HepG2 (cell line): ENCODE data around the gene C2CD2. TPM values are rescaled to one million over a fixed set of nuclear protein-coding genes. Genes with fewer than 3 reads are reported as not detected.

Experiments used
- CC2D1A ChIP-seq: sonication (generic); formaldehyde crosslinking; IDR thresholded peaks from 2 replicates; pipeline ENCODE4 v1.8.1; 2023; ENCODE audit warnings: mild to moderate bottlenecking, missing genetic modification reagents
- CREB3 ChIP-seq: sonication (generic); formaldehyde crosslinking; IDR thresholded peaks from 2 replicates; pipeline ENCODE4 v1.5.0; 2020; ENCODE audit warnings: missing genetic modification reagents
- DR1 ChIP-seq: sonication (generic); formaldehyde crosslinking; IDR thresholded peaks from 2 replicates; pipeline ENCODE4 v1.8.0; 2021; ENCODE audit warnings: mild to moderate bottlenecking, missing genetic modification reagents, inconsistent platforms
- FLYWCH1 ChIP-seq: sonication (generic); formaldehyde crosslinking; IDR thresholded peaks from 2 replicates; pipeline ENCODE4 v1.8.1; 2023; ENCODE audit warnings: mild to moderate bottlenecking, missing genetic modification reagents
- IKZF1 ChIP-seq: fragments of 450-650 bp; IDR thresholded peaks from 2 replicates; pipeline ENCODE4 v1.7.1; 2016
- ISX ChIP-seq: sonication (generic); formaldehyde crosslinking; conservative IDR thresholded peaks from 2 replicates; pipeline ENCODE4 v1.5.0; 2020; ENCODE audit warnings: missing genetic modification reagents
- MTF2 ChIP-seq: sonication (generic); formaldehyde crosslinking; IDR thresholded peaks from 2 replicates; pipeline ENCODE4 v1.5.0; 2020; ENCODE audit warnings: missing genetic modification reagents, borderline replicate concordance
- MXI1 ChIP-seq: IDR thresholded peaks from 3 replicates; pipeline ENCODE4 v1.6.1; 2012; ENCODE audit warnings: low read depth, low read length, inconsistent platforms, borderline replicate concordance
- NFIC ChIP-seq: IDR thresholded peaks from 2 replicates; pipeline ENCODE4 v1.6.1; 2012; ENCODE audit warnings: mild to moderate bottlenecking, low read length, inconsistent platforms
- NFYC ChIP-seq: IDR thresholded peaks from 2 replicates; pipeline ENCODE4 v1.6.1; 2016; ENCODE audit warnings: missing genetic modification reagents, missing compliant biosample characterization
- NKX3-1 ChIP-seq: sonication (generic); formaldehyde crosslinking; IDR thresholded peaks from 2 replicates; pipeline ENCODE4 v1.5.0; 2020; ENCODE audit warnings: missing genetic modification reagents
- RARA ChIP-seq: IDR thresholded peaks from 2 replicates; pipeline ENCODE4 v1.6.1; 2016; ENCODE audit warnings: missing genetic modification reagents, missing compliant biosample characterization
- RFX3 ChIP-seq: IDR thresholded peaks from 2 replicates; pipeline ENCODE4 v1.6.1; 2016; ENCODE audit warnings: missing biosample characterization, missing genetic modification reagents
- RORA ChIP-seq: sonication (generic); formaldehyde crosslinking; IDR thresholded peaks from 2 replicates; pipeline ENCODE4 v1.5.0; 2020; ENCODE audit warnings: mild to moderate bottlenecking, missing genetic modification reagents, moderate library complexity
- SRSF1 ChIP-seq: fragments of 200-400 bp; formaldehyde crosslinking; optimal IDR thresholded peaks from 2 replicates; pipeline ENCODE3; 2017; ENCODE audit warnings: mild to moderate bottlenecking, low read depth, low read length, moderate library complexity
- TARDBP ChIP-seq: sonication (generic); formaldehyde crosslinking; IDR thresholded peaks from 2 replicates; pipeline ENCODE4 v1.8.0; 2022; ENCODE audit warnings: mild to moderate bottlenecking, missing genetic modification reagents
- ZBTB2 ChIP-seq: sonication (generic); formaldehyde crosslinking; IDR thresholded peaks from 2 replicates; pipeline ENCODE4 v1.8.0; 2022; ENCODE audit warnings: low read depth, missing genetic modification reagents
- ZBTB8A ChIP-seq: sonication (generic); formaldehyde crosslinking; IDR thresholded peaks from 2 replicates; pipeline ENCODE4 v1.4.0; 2020; ENCODE audit warnings: mild to moderate bottlenecking, low read depth, missing genetic modification reagents, borderline replicate concordance
- ZFP1 ChIP-seq: IDR thresholded peaks from 2 replicates; pipeline ENCODE4 v1.6.1; 2016
- ZFP36L2 ChIP-seq: sonication (generic); formaldehyde crosslinking; IDR thresholded peaks from 2 replicates; pipeline ENCODE4 v1.4.0; 2020; ENCODE audit warnings: missing genetic modification reagents
- ZNF224 ChIP-seq: sonication (generic); formaldehyde crosslinking; IDR thresholded peaks from 2 replicates; pipeline ENCODE4 v1.5.0; 2020; ENCODE audit warnings: mild to moderate bottlenecking, missing genetic modification reagents
- ZNF496 ChIP-seq: sonication (generic); formaldehyde crosslinking; IDR thresholded peaks from 2 replicates; pipeline ENCODE4 v1.8.1; 2023; ENCODE audit warnings: mild to moderate bottlenecking, moderate library complexity, missing genetic modification reagents; ENCODE audit not compliant: insufficient replicate concordance
- ZNF709 ChIP-seq: sonication (generic); formaldehyde crosslinking; IDR thresholded peaks from 2 replicates; pipeline ENCODE4 v1.5.0; 2020; ENCODE audit warnings: mild to moderate bottlenecking, missing genetic modification reagents
- ZNF773 ChIP-seq: sonication (generic); formaldehyde crosslinking; IDR thresholded peaks from 2 replicates; pipeline ENCODE4 v1.4.0; 2020; ENCODE audit warnings: missing genetic modification reagents, borderline replicate concordance
- polyA plus RNA-seq, 8 experiments: library from polyadenylated mRNA; depleted of rRNA in 3 of 8; stranded (reverse) in 7 of 8; unstranded in 1 of 8; fragments of >200 nt; fragmentation: Illumina TruSeq in 4 of 8; extraction: Trizol in 4 of 8; gene quantifications; 2 replicates each; pipeline versions ENCODE4 v1.2.1 to v1.2.3, GENCODE V29; 2011 to 2016; ENCODE audit warnings: low read depth in 4 of 8, missing spikeins in 1 of 8, mixed read lengths in 1 of 8; ENCODE audit not compliant: insufficient read depth in 1 of 8
- total RNA-seq, 5 experiments: library from RNA; depleted of rRNA; stranded (reverse); fragments of >200 nt; fragmentation: Illumina TruSeq; extraction: Trizol; gene quantifications; 2 replicates each; pipeline ENCODE4 v1.2.3, GENCODE V29; 2016; ENCODE audit warnings: low read depth in 1 of 5
- TF ChIP-seq, protein P1 (sequence below), 2 experiments: IDR thresholded peaks; 2 replicates each; pipeline ENCODE4 v1.6.1; 2011 to 2012; ENCODE audit warnings: low read length in 2 of 2, borderline replicate concordance in 1 of 2, low read depth in 1 of 2, mild to moderate bottlenecking in 1 of 2, moderate library complexity in 1 of 2

C2CD2 gene
- total and polyA plus RNA-seq, 2 of the 13 experiments (the other 11 are each of a cell fraction or from before 2014, with no cell fraction given): 12.5 to 19.7 TPM

GRCh38 chr21:41879190-41879998 lies 74.4 kb downstream of the C2CD2 start, which contains the start of gene PRDM15 (continued):
- TF ChIP-seq ZNF496 (CRISPR knock-in tag) (no peak), FLYWCH1 (no peak), ISX (CRISPR knock-in tag) (no peak), ZFP36L2 (CRISPR knock-in tag) (no peak), ZNF709 (CRISPR knock-in tag) (no peak), DR1 (CRISPR knock-in tag) (no peak), RFX3 (no peak), RORA (CRISPR knock-in tag) (no peak), ZBTB8A (CRISPR knock-in tag) (no peak), ZNF224 (no peak), CREB3 (CRISPR knock-in tag) (no peak), RARA (no peak), ZBTB2 (no peak), ZNF773 (no peak), IKZF1 (no peak), TARDBP (CRISPR knock-in tag) (no peak), NFYC (CRISPR knock-in tag) (no peak), SRSF1 (no peak), MTF2 (no peak), ZFP1 (CRISPR knock-in tag) (no peak), CC2D1A (CRISPR knock-in tag) (no peak), NFIC (no peak), NKX3-1 (CRISPR knock-in tag) (no peak), MXI1 (peak; percentile 34; the same call in 1 of the 3 replicates)
- TF ChIP-seq, protein P1, sequence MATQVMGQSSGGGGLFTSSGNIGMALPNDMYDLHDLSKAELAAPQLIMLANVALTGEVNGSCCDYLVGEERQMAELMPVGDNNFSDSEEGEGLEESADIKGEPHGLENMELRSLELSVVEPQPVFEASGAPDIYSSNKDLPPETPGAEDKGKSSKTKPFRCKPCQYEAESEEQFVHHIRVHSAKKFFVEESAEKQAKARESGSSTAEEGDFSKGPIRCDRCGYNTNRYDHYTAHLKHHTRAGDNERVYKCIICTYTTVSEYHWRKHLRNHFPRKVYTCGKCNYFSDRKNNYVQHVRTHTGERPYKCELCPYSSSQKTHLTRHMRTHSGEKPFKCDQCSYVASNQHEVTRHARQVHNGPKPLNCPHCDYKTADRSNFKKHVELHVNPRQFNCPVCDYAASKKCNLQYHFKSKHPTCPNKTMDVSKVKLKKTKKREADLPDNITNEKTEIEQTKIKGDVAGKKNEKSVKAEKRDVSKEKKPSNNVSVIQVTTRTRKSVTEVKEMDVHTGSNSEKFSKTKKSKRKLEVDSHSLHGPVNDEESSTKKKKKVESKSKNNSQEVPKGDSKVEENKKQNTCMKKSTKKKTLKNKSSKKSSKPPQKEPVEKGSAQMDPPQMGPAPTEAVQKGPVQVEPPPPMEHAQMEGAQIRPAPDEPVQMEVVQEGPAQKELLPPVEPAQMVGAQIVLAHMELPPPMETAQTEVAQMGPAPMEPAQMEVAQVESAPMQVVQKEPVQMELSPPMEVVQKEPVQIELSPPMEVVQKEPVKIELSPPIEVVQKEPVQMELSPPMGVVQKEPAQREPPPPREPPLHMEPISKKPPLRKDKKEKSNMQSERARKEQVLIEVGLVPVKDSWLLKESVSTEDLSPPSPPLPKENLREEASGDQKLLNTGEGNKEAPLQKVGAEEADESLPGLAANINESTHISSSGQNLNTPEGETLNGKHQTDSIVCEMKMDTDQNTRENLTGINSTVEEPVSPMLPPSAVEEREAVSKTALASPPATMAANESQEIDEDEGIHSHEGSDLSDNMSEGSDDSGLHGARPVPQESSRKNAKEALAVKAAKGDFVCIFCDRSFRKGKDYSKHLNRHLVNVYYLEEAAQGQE (IDR thresholded peaks at IDR 0.05; ENCODE audit: borderline replicate concordance in 1 of 2, low read depth in 1 of 2, low read length in 2 of 2): no peak
